DOHH2 (cell line): ENCODE data around the gene NAGS.

Experiments
- H3F3A ChIP-seq: fragments of 200-600 bp; sonication (generic), shearing (Covaris generic); 2 replicates; pipeline ENCODE4 v1.6.0; 2016; ENCODE audit warnings: antibody characterized with exemption, mild to moderate bottlenecking; ENCODE audit not compliant: control insufficient read depth, insufficient read depth
- H3K27ac ChIP-seq: fragments of 200-600 bp; sonication (generic); 2 replicates; pipeline ENCODE4 v1.5.1; 2014; ENCODE audit warnings: low read depth, mild to moderate bottlenecking, low read length, moderate library complexity
- H3K27me3 ChIP-seq: fragments of 200-600 bp; sonication (generic); 2 replicates; pipeline ENCODE4 v1.6.1; 2014; ENCODE audit warnings: mild to moderate bottlenecking, low read length, mixed read lengths; ENCODE audit not compliant: control insufficient read depth
- H3K36me3 ChIP-seq: fragments of 200-600 bp; sonication (generic); 2 replicates; pipeline ENCODE4 v1.6.1; 2014; ENCODE audit warnings: mild to moderate bottlenecking, low read length, moderate library complexity, mixed read lengths; ENCODE audit not compliant: control insufficient read depth
- H3K4me1 ChIP-seq: fragments of 200-600 bp; sonication (generic); 2 replicates; pipeline ENCODE4 v1.6.1; 2014; ENCODE audit warnings: mild to moderate bottlenecking, low read length, mixed read lengths; ENCODE audit not compliant: control insufficient read depth
- H3K4me2 ChIP-seq: fragments of 200-600 bp; sonication (generic); 2 replicates; pipeline ENCODE4 v1.6.0; 2014; ENCODE audit warnings: mild to moderate bottlenecking, low read length, moderate library complexity
- H3K4me3 ChIP-seq: fragments of 200-600 bp; sonication (generic); 2 replicates; pipeline ENCODE4 v1.5.1; 2014; ENCODE audit warnings: mild to moderate bottlenecking, low read length, mixed read lengths
- H3K79me2 ChIP-seq: fragments of 200-600 bp; sonication (generic); 2 replicates; pipeline ENCODE4 v1.6.1; 2014; ENCODE audit warnings: mild to moderate bottlenecking, low read length, mixed read lengths; ENCODE audit not compliant: control insufficient read depth
- H3K9me2 ChIP-seq: fragments of 200-600 bp; sonication (generic); replicated peaks from 2 replicates; pipeline ENCODE4 v1.6.1; 2014; ENCODE audit warnings: mild to moderate bottlenecking, low read length, mixed read lengths; ENCODE audit not compliant: control insufficient read depth
- H3K9me3 ChIP-seq: fragments of 200-600 bp; sonication (generic); 2 replicates; pipeline ENCODE4 v1.6.1; 2014; ENCODE audit warnings: antibody characterized with exemption, low read length, mixed read lengths; ENCODE audit not compliant: control insufficient read depth, insufficient read depth
- H4K20me1 ChIP-seq: fragments of 200-600 bp; sonication (generic); 2 replicates; pipeline ENCODE4 v1.6.0; 2014; ENCODE audit warnings: low read depth, mild to moderate bottlenecking, antibody characterized with exemption, low read length, moderate library complexity; ENCODE audit not compliant: control insufficient read depth, insufficient read depth
- EZH2phosphoT487 ChIP-seq: fragments of 200-600 bp; sonication (generic); IDR thresholded peaks from 2 replicates; pipeline ENCODE4 v1.6.1; 2017; ENCODE audit warnings: borderline replicate concordance, mild to moderate bottlenecking, antibody characterized with exemption, low read length, moderate library complexity, mixed read lengths
- TF ChIP-seq, protein P1 (sequence below): fragments of 200-600 bp; sonication (generic); IDR thresholded peaks from one replicate; pipeline ENCODE4 v1.5.1; 2014; ENCODE audit warnings: antibody characterized with exemption, mild to moderate bottlenecking, low read depth, low read length; ENCODE audit not compliant: poor library complexity, severe bottlenecking

The NAGS gene

GRCh38 chr17:43986225-43986981, 18.0 kb upstream of the NAGS start:
- Histone ChIP-seq H3K27me3 (peaks cover 2% of the 10 kb centered on the region; the same call in 1 of the 2 replicates), H3K4me1 (no peaks in the 10 kb centered on the region), H4K20me1 (no peaks in the 10 kb centered on the region), H3K4me2 (no peak overlapping the region), H3F3A (no peaks in the 10 kb centered on the region), H3K4me3 (no peak overlapping the region), H3K9me3 (no peaks in the 10 kb centered on the region), H3K79me2 (no peaks in the 10 kb centered on the region), H3K9me2 (no peaks in the 10 kb centered on the region), H3K36me3 (no peaks in the 10 kb centered on the region), H3K27ac (no peak overlapping the region)
- TF ChIP-seq, protein P1, sequence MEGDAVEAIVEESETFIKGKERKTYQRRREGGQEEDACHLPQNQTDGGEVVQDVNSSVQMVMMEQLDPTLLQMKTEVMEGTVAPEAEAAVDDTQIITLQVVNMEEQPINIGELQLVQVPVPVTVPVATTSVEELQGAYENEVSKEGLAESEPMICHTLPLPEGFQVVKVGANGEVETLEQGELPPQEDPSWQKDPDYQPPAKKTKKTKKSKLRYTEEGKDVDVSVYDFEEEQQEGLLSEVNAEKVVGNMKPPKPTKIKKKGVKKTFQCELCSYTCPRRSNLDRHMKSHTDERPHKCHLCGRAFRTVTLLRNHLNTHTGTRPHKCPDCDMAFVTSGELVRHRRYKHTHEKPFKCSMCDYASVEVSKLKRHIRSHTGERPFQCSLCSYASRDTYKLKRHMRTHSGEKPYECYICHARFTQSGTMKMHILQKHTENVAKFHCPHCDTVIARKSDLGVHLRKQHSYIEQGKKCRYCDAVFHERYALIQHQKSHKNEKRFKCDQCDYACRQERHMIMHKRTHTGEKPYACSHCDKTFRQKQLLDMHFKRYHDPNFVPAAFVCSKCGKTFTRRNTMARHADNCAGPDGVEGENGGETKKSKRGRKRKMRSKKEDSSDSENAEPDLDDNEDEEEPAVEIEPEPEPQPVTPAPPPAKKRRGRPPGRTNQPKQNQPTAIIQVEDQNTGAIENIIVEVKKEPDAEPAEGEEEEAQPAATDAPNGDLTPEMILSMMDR, result no peak
- TF ChIP-seq EZH2phosphoT487, result no peak

DNA sequence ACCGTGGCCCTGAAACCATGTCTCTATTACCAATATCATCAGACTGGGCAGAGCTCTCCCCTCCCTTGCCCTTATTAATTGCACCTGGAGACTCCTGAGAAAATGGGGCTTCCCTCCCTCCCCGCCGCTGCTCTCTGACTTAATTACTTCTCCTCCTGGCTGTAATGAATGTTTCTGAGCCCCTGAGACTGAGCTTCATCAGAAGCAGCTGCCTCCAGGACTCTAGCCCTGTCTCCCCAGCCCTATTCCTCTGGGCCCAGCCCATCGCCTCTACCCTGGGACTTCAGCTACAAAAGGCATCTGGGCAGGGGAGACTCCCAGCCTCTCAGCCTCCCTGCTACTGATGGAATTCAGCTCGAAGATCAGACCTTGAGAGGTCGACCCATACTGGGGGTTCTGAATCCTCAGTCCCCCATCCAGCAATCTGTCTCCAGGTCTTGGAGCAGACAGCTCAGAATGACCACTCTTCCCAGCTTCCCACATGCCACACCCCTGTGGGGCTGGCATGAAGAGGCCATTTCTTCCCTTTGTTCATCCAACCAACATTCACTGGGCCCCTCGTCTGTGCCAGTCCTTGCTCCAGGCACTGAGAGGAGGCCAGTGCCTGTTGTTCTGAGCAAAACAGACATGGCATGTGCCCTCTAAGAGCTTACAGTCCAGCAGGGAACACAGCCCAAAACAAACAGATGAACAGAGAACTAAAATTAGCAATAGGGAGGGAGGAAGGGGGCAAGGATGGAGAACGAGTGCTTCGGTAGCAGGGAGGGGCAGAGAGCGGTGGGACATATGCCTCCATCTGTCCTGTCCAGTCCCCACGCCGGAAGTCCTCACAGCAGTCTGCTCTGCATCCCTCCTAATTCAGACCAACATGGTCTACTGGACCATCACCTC, 17.0 kb upstream of the NAGS start:
- Histone ChIP-seq H3K4me3 (no peak overlapping the region), H4K20me1 (no peaks in the 10 kb centered on the region), H3K36me3 (no peaks in the 10 kb centered on the region), H3K9me3 (no peaks in the 10 kb centered on the region), H3K9me2 (no peaks in the 10 kb centered on the region), H3K4me1 (no peaks in the 10 kb centered on the region), H3K79me2 (no peaks in the 10 kb centered on the region), H3K27me3 (peaks cover under 1% of the 10 kb centered on the region; the same call in 1 of the 2 replicates), H3K4me2 (no peak overlapping the region), H3K27ac (no peak overlapping the region), H3F3A (no peaks in the 10 kb centered on the region)
- no peak for TF ChIP-seq EZH2phosphoT487
- TF ChIP-seq, protein P1, result no peak

DNA sequence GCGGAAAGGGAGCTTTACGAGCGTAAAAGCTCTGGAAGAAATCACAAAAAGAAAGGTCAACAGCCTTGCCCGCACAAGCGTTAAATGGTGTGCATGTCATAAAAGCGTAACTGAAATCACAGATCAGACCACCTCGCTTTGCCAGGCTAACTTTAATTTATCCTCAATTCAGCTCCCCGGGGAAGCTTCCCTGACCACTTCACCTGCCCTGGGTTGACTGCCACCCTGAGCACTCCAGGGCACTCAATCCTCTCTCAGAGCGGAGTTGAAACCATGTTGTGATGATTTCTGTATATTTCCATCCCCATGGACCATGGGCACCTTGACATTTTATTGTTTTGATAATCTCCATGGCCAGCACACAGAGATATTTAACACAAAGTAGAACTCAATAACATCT, 16.1 kb upstream of the NAGS start:
- no peaks in the 10 kb centered on the region for H3K9me3 ChIP-seq
- H4K20me1 ChIP-seq, result no peaks in the 10 kb centered on the region
- H3K4me2 ChIP-seq, result no peak overlapping the region
- H3K79me2 ChIP-seq, result no peaks in the 10 kb centered on the region
- H3K9me2 ChIP-seq, result no peaks in the 10 kb centered on the region
- no peak overlapping the region for H3K27ac ChIP-seq
- no peaks in the 10 kb centered on the region for H3F3A ChIP-seq
- no peaks in the 10 kb centered on the region for H3K36me3 ChIP-seq
- H3K27me3 ChIP-seq, result no peaks in the 10 kb centered on the region
- H3K4me1 ChIP-seq, result no peaks in the 10 kb centered on the region
- no peak for TF ChIP-seq EZH2phosphoT487
- TF ChIP-seq, protein P1, result no peak
- H3K4me3 ChIP-seq, result no peak overlapping the region
